IPS-20b (cell line): ENCODE measurements around the gene AIP.
"Not testable (repeated sequence)": the region's sequence is repeated elsewhere in the genome, so short reads cannot be mapped to it uniquely, and the experiment has no call there.

Experiments used
- H3K27ac ChIP-seq: one replicate; pipeline ENCODE4 v1.5.1; 2013; ENCODE audit warnings: low read length
- H3K27me3 ChIP-seq: 2 replicates; pipeline ENCODE4 v1.6.1; 2013; ENCODE audit warnings: mild to moderate bottlenecking, low read length, inconsistent platforms; ENCODE audit not compliant: insufficient read depth
- H3K36me3 ChIP-seq: 2 replicates; pipeline ENCODE4 v1.6.1; 2013; ENCODE audit warnings: low read depth, mild to moderate bottlenecking, inconsistent platforms, low read length, moderate library complexity; ENCODE audit not compliant: insufficient read depth
- H3K4me1 ChIP-seq: 2 replicates; pipeline ENCODE4 v1.6.1; 2013; ENCODE audit warnings: mild to moderate bottlenecking, control low read depth, inconsistent platforms, low read length, moderate library complexity; ENCODE audit not compliant: insufficient read depth
- H3K4me3 ChIP-seq: 2 replicates; pipeline ENCODE4 v1.5.1; 2013; ENCODE audit warnings: mild to moderate bottlenecking, low read length, inconsistent platforms
- H3K9ac ChIP-seq: 2 replicates; pipeline ENCODE4 v1.6.1; 2013; ENCODE audit warnings: low read depth, mild to moderate bottlenecking, inconsistent platforms, low read length, moderate library complexity
- H3K9me3 ChIP-seq: 2 replicates; pipeline ENCODE4 v1.6.1; 2013; ENCODE audit warnings: mild to moderate bottlenecking, low read depth, low read length, inconsistent platforms; ENCODE audit not compliant: insufficient read depth

AIP gene

GRCh38 chr11:67465530-67465929 lies 17.3 kb upstream of the AIP start:
- not testable (repeated sequence) for H3K9me3 ChIP-seq, H3K27me3 ChIP-seq, H3K36me3 ChIP-seq
- Histone ChIP-seq H3K4me3 (peak overlapping the region; percentile 95), H3K4me1 (peaks cover 11% of the 10 kb centered on the region), H3K9ac (peak overlapping the region; percentile 96; the same call in 1 of the 2 replicates), H3K27ac (peak overlapping the region; percentile 94)

- H3K27me3 ChIP-seq: no peaks in the 10 kb centered on the region; the same call in 1 of the 2 replicates
- no peaks in the 10 kb centered on the region for H3K36me3 ChIP-seq
- H3K27ac ChIP-seq: no peak overlapping the region
- H3K9me3 ChIP-seq: no peaks in the 10 kb centered on the region
- H3K9ac ChIP-seq: no peak overlapping the region
- peaks cover 11% of the 10 kb centered on the region for H3K4me1 ChIP-seq
- no peak overlapping the region for H3K4me3 ChIP-seq
These were observed 16.5 kb upstream of the AIP start for GRCh38 chr11:67466367-67466766.

GRCh38 chr11:67466962-67467771 lies 15.7 kb upstream of the AIP start:
- H3K9ac ChIP-seq: peak overlapping the region; percentile 27; the same call in 1 of the 2 replicates
- H3K27ac ChIP-seq: no peak overlapping the region
- H3K36me3 ChIP-seq: no peaks in the 10 kb centered on the region
- no peaks in the 10 kb centered on the region for H3K9me3 ChIP-seq
- H3K4me1 ChIP-seq: peaks cover 11% of the 10 kb centered on the region
- no peak overlapping the region for H3K4me3 ChIP-seq
- no peaks in the 10 kb centered on the region; the same call in 1 of the 2 replicates for H3K27me3 ChIP-seq

- peak overlapping the region; percentile 69 for H3K4me3 ChIP-seq
- no peaks in the 10 kb centered on the region for H3K9me3 ChIP-seq
- peaks cover 11% of the 10 kb centered on the region for H3K4me1 ChIP-seq
- H3K27ac ChIP-seq: no peak overlapping the region
- H3K9ac ChIP-seq: peak overlapping the region; percentile 64; the same call in 1 of the 2 replicates
- H3K36me3 ChIP-seq: no peaks in the 10 kb centered on the region
- no peaks in the 10 kb centered on the region; the same call in 1 of the 2 replicates for H3K27me3 ChIP-seq
These were observed 14.8 kb upstream of the AIP start for GRCh38 chr11:67468056-67468455.

- no peaks in the 10 kb centered on the region; the same call in 1 of the 2 replicates for H3K27me3 ChIP-seq
- H3K4me1 ChIP-seq: peaks cover 11% of the 10 kb centered on the region
- H3K27ac ChIP-seq: no peak overlapping the region
- peak overlapping the region; percentile 69 for H3K4me3 ChIP-seq
- peak overlapping the region; percentile 64; the same call in 1 of the 2 replicates for H3K9ac ChIP-seq
- no peaks in the 10 kb centered on the region for H3K36me3 ChIP-seq
- H3K9me3 ChIP-seq: no peaks in the 10 kb centered on the region
These were observed 14.4 kb upstream of the AIP start for GRCh38 chr11:67468456-67468758.

- Histone ChIP-seq H3K36me3 (no peaks in the 10 kb centered on the region), H3K27ac (no peak within 1 kb of the TSS), H3K9ac (peak within 1 kb of the TSS; percentile 64), H3K4me1 (peaks cover 11% of the 10 kb centered on the region), H3K27me3 (no peaks in the 10 kb centered on the region; the same call in 1 of the 2 replicates), H3K9me3 (no peaks in the 10 kb centered on the region), H3K4me3 (peak within 1 kb of the TSS; percentile 69)
These were observed 13.9 kb upstream of the AIP start, which contains the start of gene TMEM134 for GRCh38 chr11:67468759-67469507. Gene TMEM134 (minus strand): TSS chr11:67469251. CDS start chr11:67469192, 59 bp downstream.

GRCh38 chr11:67469508-67469811 lies 13.4 kb upstream of the AIP start:
- Histone ChIP-seq H3K4me1 (peaks cover 6% of the 10 kb centered on the region; the same call in 1 of the 2 replicates), H3K9me3 (no peaks in the 10 kb centered on the region), H3K36me3 (no peaks in the 10 kb centered on the region), H3K27ac (no peak overlapping the region), H3K27me3 (no peaks in the 10 kb centered on the region; the same call in 1 of the 2 replicates), H3K9ac (peak overlapping the region; percentile 54; the same call in 1 of the 2 replicates), H3K4me3 (peak overlapping the region; percentile 64)

GRCh38 chr11:67470337-67471002 lies 12.4 kb upstream of the AIP start:
- H3K27ac ChIP-seq: no peak overlapping the region

GRCh38 chr11:67472882-67473281 lies 9.9 kb upstream of the AIP start:
- no peaks in the 10 kb centered on the region for H3K36me3 ChIP-seq
- H3K9me3 ChIP-seq: no peaks in the 10 kb centered on the region
- H3K27ac ChIP-seq: no peak overlapping the region
- no peak overlapping the region for H3K9ac ChIP-seq
- H3K4me3 ChIP-seq: no peak overlapping the region
- H3K27me3 ChIP-seq: no peaks in the 10 kb centered on the region; the same call in 1 of the 2 replicates
- peaks cover 5% of the 10 kb centered on the region; the same call in 1 of the 2 replicates for H3K4me1 ChIP-seq

More at GRCh38 chr11:67470337-67471002, 12.4 kb upstream of the AIP start:
- no peak overlapping the region for H3K9ac ChIP-seq
- no peaks in the 10 kb centered on the region; the same call in 1 of the 2 replicates for H3K27me3 ChIP-seq
- no peaks in the 10 kb centered on the region for H3K9me3 ChIP-seq
- peaks cover 6% of the 10 kb centered on the region; the same call in 1 of the 2 replicates for H3K4me1 ChIP-seq
- H3K4me3 ChIP-seq: no peak overlapping the region
- H3K36me3 ChIP-seq: no peaks in the 10 kb centered on the region

GRCh38 chr11:67476692-67477091 lies 6.1 kb upstream of the AIP start:
- not testable (repeated sequence) for H3K4me1 ChIP-seq, H3K9me3 ChIP-seq, H3K9ac ChIP-seq, H3K27ac ChIP-seq, H3K27me3 ChIP-seq, H3K36me3 ChIP-seq, H3K4me3 ChIP-seq

- not testable (repeated sequence) for H3K36me3 ChIP-seq
These were observed 5.3 kb upstream of the AIP start for GRCh38 chr11:67477344-67478050.

More at GRCh38 chr11:67477344-67478050, 5.3 kb upstream of the AIP start:
- H3K4me3 ChIP-seq, H3K27me3 ChIP-seq, H3K9ac ChIP-seq, H3K4me1 ChIP-seq, H3K27ac ChIP-seq, H3K9me3 ChIP-seq: not testable (repeated sequence)
